ENCODE results near the gene PDS5B.
"Not testable (repeated sequence)": the region's sequence is repeated elsewhere in the genome, so short reads cannot be mapped to it uniquely, and the experiment has no call there.

The PDS5B gene

GRCh38 chr13:32804673-32805230, 218.5 kb downstream of the PDS5B start:
- no peak for DNase-seq

- no peak for DNase-seq
Measured at GRCh38 chr13:32811297-32811800, 225.1 kb downstream of the PDS5B start.

GRCh38 chr13:32821149-32821688, 235.0 kb downstream of the PDS5B start:
- DNase-seq, result no peak

DNA sequence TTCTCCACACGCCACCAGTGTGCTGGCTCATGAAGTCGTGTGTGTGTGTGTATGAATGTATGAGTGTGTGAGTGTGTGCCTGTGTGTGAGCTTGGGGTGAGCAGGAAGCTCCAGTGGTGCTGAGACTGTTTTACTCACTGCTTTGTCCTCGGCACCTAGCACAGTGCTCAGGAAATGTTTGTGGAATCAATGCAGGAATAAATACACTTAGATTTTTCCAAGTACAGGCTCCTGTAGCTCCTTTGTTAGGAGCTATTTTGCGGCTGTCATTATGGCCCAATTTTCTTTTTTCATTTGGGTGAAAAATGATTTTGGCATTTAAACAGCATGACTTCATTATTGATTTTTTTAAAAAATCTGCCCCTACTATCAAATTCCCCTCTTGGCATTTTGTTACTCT, 236.5 kb downstream of the PDS5B start:
- DNase-seq, result no peak

DNA sequence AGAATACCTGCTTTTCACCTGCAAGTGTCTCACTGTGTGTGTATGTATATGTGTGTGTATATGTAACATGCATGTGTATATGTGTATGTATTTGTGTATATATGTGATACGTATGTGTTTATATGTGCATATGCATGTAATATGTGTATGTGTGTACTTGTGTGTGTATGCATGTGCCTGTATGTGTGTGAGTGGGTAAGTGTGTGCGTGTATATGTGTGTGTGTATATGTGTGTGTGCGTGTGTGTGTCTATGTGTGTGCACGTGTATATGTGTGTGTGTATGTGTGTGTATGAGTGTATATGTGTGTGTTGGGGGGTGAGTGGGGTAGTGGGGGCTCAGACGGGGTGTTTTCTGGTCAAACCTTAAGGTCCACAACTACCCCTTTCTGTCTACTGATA, 237.3 kb downstream of the PDS5B start:
- no peak for DNase-seq

DNA sequence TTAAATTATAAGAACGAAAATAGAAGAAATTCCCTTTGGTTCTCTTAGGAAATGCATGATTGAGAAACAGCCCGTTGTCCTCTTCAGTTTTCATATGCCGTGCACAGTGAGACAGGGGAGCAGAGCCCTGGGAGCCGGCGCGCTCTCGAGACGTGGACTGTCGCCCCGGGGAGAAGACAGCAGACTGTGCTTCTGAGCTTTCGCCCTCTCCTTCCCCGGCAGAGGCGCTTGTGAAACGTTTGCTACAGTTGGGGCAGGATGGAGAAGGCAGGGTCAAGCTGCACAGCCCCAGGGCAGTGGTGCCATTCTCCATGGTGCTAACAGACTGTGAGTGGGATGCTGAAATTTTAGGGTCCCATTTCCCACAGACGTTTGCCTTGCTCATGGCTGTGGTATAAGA, 237.8 kb downstream of the PDS5B start:
- no peak for DNase-seq

- no peak for DNase-seq
Measured at GRCh38 chr13:32824675-32825074, 238.4 kb downstream of the PDS5B start.

DNA sequence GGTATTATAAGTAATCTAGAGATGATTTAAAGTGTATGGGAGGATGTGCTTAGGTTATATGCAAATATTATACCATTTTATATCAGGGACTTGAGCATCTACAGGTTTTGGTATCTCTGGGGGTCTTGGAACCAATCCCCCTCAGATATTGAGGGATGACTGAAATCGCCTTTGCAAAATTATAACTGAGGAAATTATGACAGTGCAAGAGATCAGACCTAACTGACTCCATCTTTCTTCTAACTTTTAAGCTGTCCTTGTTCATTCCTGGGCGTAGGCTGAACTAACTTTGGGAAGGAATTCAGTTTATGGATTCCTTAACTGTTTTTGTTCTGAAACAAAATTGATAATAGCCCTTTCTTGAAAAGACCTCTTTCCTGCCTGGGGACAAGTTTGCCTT, 239.2 kb downstream of the PDS5B start:
- DNase-seq, result no peak

GRCh38 chr13:32826372-32826771, 240.1 kb downstream of the PDS5B start:
- DNase-seq, result not testable (repeated sequence)
